ENCODE data around the gene CASP10. TPM values are rescaled to one million over a fixed set of nuclear protein-coding genes. Genes with fewer than 3 reads are reported as not detected.

CASP10 gene
- total RNA-seq, 2 experiments from 2014 or later, result 26.6 to 37.4 TPM

GRCh38 chr2:201191132-201191875, 8.4 kb downstream of the CASP10 start:
- peak overlapping the region; percentile 38 for H3K4me3 Mint-ChIP-seq
- peak overlapping the region; percentile 77 for H3K27ac Mint-ChIP-seq
- peak; percentile 78 for ATAC-seq
- CTCF ChIA-PET, result interaction anchor here (0.5 to 7.4 kb wide), 6 partner anchors 9 to 286 kb away, joined by 3 to 75 read pairs (median 8); partner anchors contain the start of gene CASP10
- H3K36me3 Mint-ChIP-seq, result peaks cover 70% of the 10 kb centered on the region
- peaks cover 74% of the 10 kb centered on the region for H3K4me1 Mint-ChIP-seq
- no peaks in the 10 kb centered on the region for H3K27me3 Mint-ChIP-seq
- H3K9me3 Mint-ChIP-seq (ENCODE audit: low read depth), result no peaks in the 10 kb centered on the region
- DNase-seq, result no peak

GRCh38 chr2:201194097-201194496, 11.2 kb downstream of the CASP10 start:
- peak overlapping the region; percentile 94 for H3K27ac Mint-ChIP-seq
- H3K27me3 Mint-ChIP-seq, result no peaks in the 10 kb centered on the region
- peaks cover 67% of the 10 kb centered on the region for H3K36me3 Mint-ChIP-seq
- no peaks in the 10 kb centered on the region for H3K9me3 Mint-ChIP-seq (ENCODE audit: low read depth)
- ATAC-seq (peak; percentile 85), DNase-seq (no peak)
- peak overlapping the region; percentile 65 for H3K4me3 Mint-ChIP-seq
- CTCF ChIA-PET, result interaction anchor here (0.7 to 7.4 kb wide), 12 partner anchors 8 to 293 kb away, joined by 3 to 75 read pairs (median 3); partner anchors contain the start of gene CASP10
- peaks cover 65% of the 10 kb centered on the region for H3K4me1 Mint-ChIP-seq

- H3K27ac Mint-ChIP-seq, result peak overlapping the region; percentile 61
- DNase-seq (no peak), ATAC-seq (no peak)
- H3K9me3 Mint-ChIP-seq (ENCODE audit: low read depth), result no peaks in the 10 kb centered on the region
- CTCF ChIA-PET, result interaction anchor here (1.1 to 7.4 kb wide), 9 partner anchors 13 to 294 kb away, joined by 3 to 75 read pairs (median 3); partner anchors contain the start of gene CASP10
- peaks cover 59% of the 10 kb centered on the region for H3K4me1 Mint-ChIP-seq
- H3K4me3 Mint-ChIP-seq, result no peak overlapping the region
- H3K27me3 Mint-ChIP-seq, result no peaks in the 10 kb centered on the region
- peaks cover 63% of the 10 kb centered on the region for H3K36me3 Mint-ChIP-seq
Measured at GRCh38 chr2:201195331-201195730, 12.4 kb downstream of the CASP10 start.

- H3K27me3 Mint-ChIP-seq, result no peaks in the 10 kb centered on the region
- peaks cover 56% of the 10 kb centered on the region for H3K4me1 Mint-ChIP-seq
- CTCF ChIA-PET, result interaction anchor here (3.1 to 7.4 kb wide), 3 partner anchors 13 to 37 kb away, joined by 13 to 75 read pairs (median 63); partner anchors contain the start of gene CASP10
- H3K9me3 Mint-ChIP-seq (ENCODE audit: low read depth), result no peaks in the 10 kb centered on the region
- DNase-seq, result no peak
- no peak for ATAC-seq
- H3K4me3 Mint-ChIP-seq, result no peak overlapping the region
- H3K36me3 Mint-ChIP-seq, result peaks cover 64% of the 10 kb centered on the region
- H3K27ac Mint-ChIP-seq, result no peak overlapping the region
Measured at GRCh38 chr2:201196003-201196402, 13.1 kb downstream of the CASP10 start.

GRCh38 chr2:201196803-201197202, 13.9 kb downstream of the CASP10 start:
- H3K36me3 Mint-ChIP-seq, result peaks cover 61% of the 10 kb centered on the region
- no peak overlapping the region for H3K4me3 Mint-ChIP-seq
- H3K27ac Mint-ChIP-seq, result peak overlapping the region; percentile 29
- no peak for DNase-seq
- H3K27me3 Mint-ChIP-seq, result no peaks in the 10 kb centered on the region
- H3K4me1 Mint-ChIP-seq, result peaks cover 52% of the 10 kb centered on the region
- ATAC-seq, result no peak
- CTCF ChIA-PET, result interaction anchor here (3.1 to 7.4 kb wide), 2 partner anchors 20 to 36 kb away, joined by 13 to 75 read pairs; no protein-coding TSS in a partner anchor
- H3K9me3 Mint-ChIP-seq (ENCODE audit: low read depth), result no peaks in the 10 kb centered on the region

- CTCF ChIA-PET, result no interaction called here
Measured at GRCh38 chr2:201197781-201198180, 14.8 kb downstream of the CASP10 start.

GRCh38 chr2:201199847-201200246, 16.9 kb downstream of the CASP10 start:
- Mint-ChIP-seq H3K9me3 (ENCODE audit: low read depth) (no peaks in the 10 kb centered on the region), H3K4me1 (peaks cover 24% of the 10 kb centered on the region), H3K4me3 (no peak overlapping the region), H3K27ac (no peak overlapping the region), H3K27me3 (no peaks in the 10 kb centered on the region), H3K36me3 (peaks cover 50% of the 10 kb centered on the region)
- no peak for DNase-seq
- CTCF ChIA-PET, result interaction anchor here (1.8 kb wide), 1 partner anchor 17 kb away, joined by 4 read pairs; the partner anchor contains the start of gene CASP10
- ATAC-seq, result no peak

More at GRCh38 chr2:201197781-201198180, 14.8 kb downstream of the CASP10 start:
- Mint-ChIP-seq H3K27me3 (no peaks in the 10 kb centered on the region), H3K4me1 (peaks cover 44% of the 10 kb centered on the region), H3K36me3 (peaks cover 56% of the 10 kb centered on the region), H3K27ac (no peak overlapping the region), H3K9me3 (ENCODE audit: low read depth) (no peaks in the 10 kb centered on the region), H3K4me3 (no peak overlapping the region)
- no peak for ATAC-seq
- no peak for DNase-seq

GRCh38 chr2:201200345-201200744, 17.4 kb downstream of the CASP10 start:
- Mint-ChIP-seq H3K27ac (no peak overlapping the region), H3K4me3 (no peak overlapping the region), H3K9me3 (ENCODE audit: low read depth) (no peaks in the 10 kb centered on the region)

GRCh38 chr2:201201371-201201770, 18.4 kb downstream of the CASP10 start:
- DNase-seq (no peak), ATAC-seq (no peak)
- peaks cover 10% of the 10 kb centered on the region for H3K4me1 Mint-ChIP-seq
- H3K27me3 Mint-ChIP-seq, result no peaks in the 10 kb centered on the region
- no peak overlapping the region for H3K4me3 Mint-ChIP-seq
- peaks cover 45% of the 10 kb centered on the region for H3K36me3 Mint-ChIP-seq
- CTCF ChIA-PET, result interaction anchor here (0.7 to 1.8 kb wide), 3 partner anchors 14 to 24 kb away, joined by 3 to 4 read pairs (median 3); partner anchors contain the start of gene CASP10
- H3K27ac Mint-ChIP-seq, result no peak overlapping the region
- H3K9me3 Mint-ChIP-seq (ENCODE audit: low read depth), result no peaks in the 10 kb centered on the region

More at GRCh38 chr2:201200345-201200744, 17.4 kb downstream of the CASP10 start:
- CTCF ChIA-PET, result interaction anchor here (0.7 to 1.8 kb wide), 2 partner anchors 18 kb away, joined by 3 to 4 read pairs; partner anchors contain the start of gene CASP10
- DNase-seq (no peak), ATAC-seq (no peak)
- peaks cover 48% of the 10 kb centered on the region for H3K36me3 Mint-ChIP-seq
- no peaks in the 10 kb centered on the region for H3K27me3 Mint-ChIP-seq
- peaks cover 21% of the 10 kb centered on the region for H3K4me1 Mint-ChIP-seq

GRCh38 chr2:201203916-201204654, 21.1 kb downstream of the CASP10 start:
- Mint-ChIP-seq H3K36me3 (peaks cover 40% of the 10 kb centered on the region), H3K27me3 (no peaks in the 10 kb centered on the region), H3K9me3 (ENCODE audit: low read depth) (no peaks in the 10 kb centered on the region), H3K4me1 (peaks cover 7% of the 10 kb centered on the region), H3K4me3 (no peak overlapping the region), H3K27ac (no peak overlapping the region)
- CTCF ChIA-PET, result interaction anchor here (0.9 to 1.3 kb wide), 4 partner anchors 21 to 46 kb away, joined by 3 to 5 read pairs (median 3); partner anchors contain the start of gene CASP10
- ATAC-seq (no peak), DNase-seq (no peak)

GRCh38 chr2:201204655-201205514, 21.9 kb downstream of the CASP10 start:
- Mint-ChIP-seq H3K27ac (no peak overlapping the region), H3K4me3 (no peak overlapping the region), H3K4me1 (peaks cover 7% of the 10 kb centered on the region), H3K36me3 (peaks cover 44% of the 10 kb centered on the region), H3K27me3 (no peaks in the 10 kb centered on the region), H3K9me3 (ENCODE audit: low read depth) (no peaks in the 10 kb centered on the region)
- ATAC-seq, result no peak
- CTCF ChIA-PET, result interaction anchor here (0.9 to 1.3 kb wide), 3 partner anchors 22 to 27 kb away, joined by 3 to 5 read pairs (median 3); partner anchors contain the start of gene CASP10
- no peak for DNase-seq

GRCh38 chr2:201205515-201205849, 22.5 kb downstream of the CASP10 start:
- no peaks in the 10 kb centered on the region for H3K9me3 Mint-ChIP-seq (ENCODE audit: low read depth)
- CTCF ChIA-PET, result interaction anchor here (0.6 kb wide), 1 partner anchor 16 kb away, joined by 3 read pairs; no protein-coding TSS in a partner anchor
- no peak overlapping the region for H3K4me3 Mint-ChIP-seq
- DNase-seq (no peak), ATAC-seq (no peak)
- H3K4me1 Mint-ChIP-seq, result peaks cover 9% of the 10 kb centered on the region
- no peak overlapping the region for H3K27ac Mint-ChIP-seq
- H3K36me3 Mint-ChIP-seq, result peaks cover 43% of the 10 kb centered on the region
- H3K27me3 Mint-ChIP-seq, result no peaks in the 10 kb centered on the region
